Activated naive CD8-positive, alpha-beta T cell treated with anti-CD3 and anti-CD28 coated beads, Interleukin-2, amount 50 U/mL, for 24 hours (primary cell): ENCODE results near the gene KIAA0232.

Experiments
- ATAC-seq: fragments of 150-1000 bp; cut with Tn5 transposase; one replicate; pipeline ENCODE4 v1.10.0; 2021
- DNase-seq: peaks from one replicate; pipeline ENCODE4 v3.0.0; 2021
- H3K27ac Mint-ChIP-seq: one replicate; pipeline ENCODE4 v1.8.0; 2021; ENCODE audit warnings: mild to moderate bottlenecking, mixed read lengths
- H3K27me3 Mint-ChIP-seq: one replicate; pipeline ENCODE4 v1.8.0; 2021; ENCODE audit warnings: mixed read lengths
- H3K36me3 Mint-ChIP-seq: one replicate; pipeline ENCODE4 v1.8.0; 2021; ENCODE audit warnings: low read depth, mixed read lengths
- H3K4me1 Mint-ChIP-seq: one replicate; pipeline ENCODE4 v1.8.0; 2021; ENCODE audit warnings: mixed read lengths
- H3K4me3 Mint-ChIP-seq: one replicate; pipeline ENCODE4 v1.8.0; 2021; ENCODE audit warnings: mild to moderate bottlenecking, moderate library complexity, mixed read lengths
- H3K9me3 Mint-ChIP-seq: one replicate; pipeline ENCODE4 v1.8.0; 2021; ENCODE audit warnings: mixed read lengths

KIAA0232 gene

GRCh38 chr4:6875431-6875831 is 92.9 kb downstream of the KIAA0232 start:
- H3K9me3 Mint-ChIP-seq, result no peaks in the 10 kb centered on the region
- H3K27ac Mint-ChIP-seq, result no peak overlapping the region
- no peaks in the 10 kb centered on the region for H3K4me1 Mint-ChIP-seq
- no peak overlapping the region for H3K4me3 Mint-ChIP-seq
- ATAC-seq (no peak), DNase-seq (no peak)
- H3K36me3 Mint-ChIP-seq, result peaks cover 26% of the 10 kb centered on the region
- H3K27me3 Mint-ChIP-seq, result no peaks in the 10 kb centered on the region

- Mint-ChIP-seq H3K9me3 (no peaks in the 10 kb centered on the region), H3K36me3 (peaks cover 35% of the 10 kb centered on the region), H3K27ac (no peak overlapping the region), H3K4me1 (no peaks in the 10 kb centered on the region), H3K27me3 (no peaks in the 10 kb centered on the region), H3K4me3 (no peak overlapping the region)
- ATAC-seq (no peak), DNase-seq (no peak)
Measured at GRCh38 chr4:6876440-6876839, 93.9 kb downstream of the KIAA0232 start.

DNA sequence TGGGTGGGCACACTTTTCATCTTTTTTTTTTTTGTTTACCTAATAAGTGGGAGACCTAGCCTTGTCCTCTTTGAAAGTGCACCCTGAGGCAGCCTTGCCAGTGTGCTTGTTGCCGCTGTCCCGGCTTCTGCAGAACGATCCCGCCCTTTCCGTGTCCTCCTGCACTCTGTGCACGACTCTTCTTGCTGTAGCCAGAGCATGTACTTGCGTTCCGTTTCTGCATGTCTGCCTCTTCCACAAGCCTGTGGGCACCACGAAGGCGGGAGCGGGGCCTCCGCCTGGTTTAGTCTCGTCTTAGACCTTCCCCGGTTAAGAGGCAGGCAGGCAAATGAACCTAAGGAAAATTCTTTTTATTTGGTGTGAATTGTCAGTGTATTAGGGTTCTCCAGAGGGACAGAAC is 94.5 kb downstream of the KIAA0232 start:
- Mint-ChIP-seq H3K9me3 (no peaks in the 10 kb centered on the region), H3K4me1 (no peaks in the 10 kb centered on the region), H3K4me3 (no peak overlapping the region), H3K27me3 (no peaks in the 10 kb centered on the region), H3K27ac (no peak overlapping the region), H3K36me3 (peaks cover 38% of the 10 kb centered on the region)
- DNase-seq, result no peak
- ATAC-seq, result no peak

DNA sequence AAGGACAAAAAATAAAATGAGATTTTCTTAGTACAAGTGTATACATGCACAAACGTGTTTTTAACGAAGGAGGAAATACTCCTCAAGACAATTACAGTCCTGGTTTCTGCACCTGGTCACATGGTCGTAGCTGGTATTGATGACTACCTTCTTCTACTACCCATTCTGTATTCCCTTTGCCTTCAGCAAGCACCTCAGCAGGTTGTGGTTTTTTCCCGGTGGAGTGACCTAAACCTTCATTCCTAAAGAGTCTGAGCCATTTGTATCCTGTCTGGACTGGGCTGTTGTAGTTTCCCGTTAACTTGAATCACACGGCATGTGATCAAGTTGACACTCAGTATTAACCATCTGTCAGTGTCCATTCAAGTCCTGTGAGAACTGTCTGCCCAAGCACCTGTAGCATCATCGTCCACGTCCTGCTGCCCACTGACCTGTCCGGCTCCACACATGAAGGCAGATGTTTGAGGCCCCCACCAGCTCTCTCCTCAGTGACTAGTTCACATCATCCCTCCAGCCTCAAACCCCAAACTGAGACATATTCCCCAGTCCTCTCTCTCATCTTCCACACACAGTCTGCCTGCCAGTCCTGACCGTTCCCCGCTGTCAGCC is 96.0 kb downstream of the KIAA0232 start:
- no peak overlapping the region for H3K4me3 Mint-ChIP-seq
- no peaks in the 10 kb centered on the region for H3K9me3 Mint-ChIP-seq
- DNase-seq, result no peak
- no peak overlapping the region for H3K27ac Mint-ChIP-seq
- H3K27me3 Mint-ChIP-seq, result no peaks in the 10 kb centered on the region
- no peak for ATAC-seq
- H3K4me1 Mint-ChIP-seq, result no peaks in the 10 kb centered on the region
- H3K36me3 Mint-ChIP-seq, result peaks cover 39% of the 10 kb centered on the region

DNA sequence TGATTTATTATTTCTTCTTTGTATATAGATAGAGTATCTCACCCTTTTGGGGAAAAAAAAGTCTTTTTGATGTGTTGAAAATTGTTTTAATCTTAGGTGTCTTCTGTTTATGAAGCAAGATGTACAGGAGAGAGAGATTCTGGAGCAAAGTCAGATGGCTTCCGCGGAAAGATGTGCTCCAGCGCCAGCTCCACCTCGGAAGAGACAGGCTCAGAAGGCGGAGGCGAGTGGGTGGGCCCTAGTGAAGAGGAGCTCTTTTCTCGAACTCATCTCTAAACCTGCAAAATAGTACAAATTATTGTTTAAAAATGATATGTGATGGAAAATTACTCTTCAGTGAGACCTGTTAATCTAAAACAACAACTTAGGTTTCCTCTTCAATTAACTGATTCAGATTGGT is 98.2 kb downstream of the KIAA0232 start:
- DNase-seq (no peak), ATAC-seq (no peak)
- Mint-ChIP-seq H3K27me3 (no peaks in the 10 kb centered on the region), H3K4me1 (no peaks in the 10 kb centered on the region), H3K4me3 (no peak overlapping the region), H3K36me3 (peaks cover 39% of the 10 kb centered on the region), H3K27ac (no peak overlapping the region), H3K9me3 (no peaks in the 10 kb centered on the region)

DNA sequence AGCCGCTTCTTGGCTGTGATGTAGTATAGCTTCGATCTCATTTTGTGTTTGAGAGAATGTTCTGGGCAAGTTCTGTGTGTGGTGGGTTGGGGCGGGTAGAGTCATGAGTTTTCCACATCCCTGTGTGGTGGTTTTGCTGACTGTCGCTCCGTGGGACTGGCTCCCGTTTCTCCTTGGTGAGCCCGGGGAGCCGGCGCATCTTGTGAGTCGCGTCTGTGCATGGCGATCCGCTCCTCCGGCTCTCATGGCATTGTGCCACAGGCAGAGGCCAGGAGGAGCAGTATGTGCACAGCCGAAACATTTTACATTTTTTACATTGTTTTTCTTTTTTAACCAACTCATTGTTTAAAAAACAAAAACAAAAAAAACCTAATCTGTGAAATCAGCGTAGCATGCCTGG is 99.4 kb downstream of the KIAA0232 start:
- no peaks in the 10 kb centered on the region for H3K4me1 Mint-ChIP-seq
- H3K36me3 Mint-ChIP-seq, result peaks cover 37% of the 10 kb centered on the region
- DNase-seq (no peak), ATAC-seq (no peak)
- H3K4me3 Mint-ChIP-seq, result no peak overlapping the region
- no peak overlapping the region for H3K27ac Mint-ChIP-seq
- no peaks in the 10 kb centered on the region for H3K9me3 Mint-ChIP-seq
- H3K27me3 Mint-ChIP-seq, result no peaks in the 10 kb centered on the region

- no peaks in the 10 kb centered on the region for H3K27me3 Mint-ChIP-seq
- no peaks in the 10 kb centered on the region for H3K4me1 Mint-ChIP-seq
- H3K36me3 Mint-ChIP-seq, result peaks cover 21% of the 10 kb centered on the region
- no peak overlapping the region for H3K27ac Mint-ChIP-seq
- no peaks in the 10 kb centered on the region for H3K9me3 Mint-ChIP-seq
- no peak overlapping the region for H3K4me3 Mint-ChIP-seq
- no peak for ATAC-seq
- DNase-seq, result no peak
Measured at GRCh38 chr4:6884341-6884870, 101.9 kb downstream of the KIAA0232 start.

DNA sequence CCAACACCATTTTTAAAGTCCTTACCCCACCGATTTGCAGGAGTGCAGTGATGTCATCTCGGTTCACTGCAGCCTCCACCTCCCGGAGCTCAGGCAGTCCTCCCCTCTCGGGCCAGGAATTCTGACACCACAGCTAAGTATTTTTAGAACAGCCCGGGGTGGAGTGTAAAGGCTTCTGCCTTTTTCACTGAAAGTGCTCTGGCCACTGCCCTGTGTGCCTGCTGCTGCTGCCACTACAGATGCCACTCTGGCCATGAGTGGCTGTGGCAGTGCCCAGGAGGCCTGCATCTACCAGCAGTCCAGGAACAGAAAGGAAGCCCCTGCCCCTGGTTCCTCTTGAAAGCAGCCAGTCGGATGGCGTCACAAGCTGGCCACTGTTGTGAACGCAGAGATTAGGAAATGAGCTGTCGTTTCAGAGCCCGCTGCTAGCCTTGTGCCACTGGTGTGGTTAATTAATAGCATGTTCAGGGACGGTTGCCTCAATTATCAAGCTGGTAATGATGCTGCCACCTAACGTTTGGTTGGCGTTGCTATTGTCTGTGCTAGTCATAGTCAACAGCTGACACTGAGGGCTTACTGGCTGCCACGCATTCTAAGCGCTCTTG is 103.5 kb downstream of the KIAA0232 start:
- Mint-ChIP-seq H3K4me3 (no peak overlapping the region), H3K27me3 (no peaks in the 10 kb centered on the region), H3K27ac (no peak overlapping the region), H3K9me3 (no peaks in the 10 kb centered on the region), H3K36me3 (peaks cover 20% of the 10 kb centered on the region), H3K4me1 (peaks cover 7% of the 10 kb centered on the region)
- ATAC-seq, result no peak
- DNase-seq, result no peak

DNA sequence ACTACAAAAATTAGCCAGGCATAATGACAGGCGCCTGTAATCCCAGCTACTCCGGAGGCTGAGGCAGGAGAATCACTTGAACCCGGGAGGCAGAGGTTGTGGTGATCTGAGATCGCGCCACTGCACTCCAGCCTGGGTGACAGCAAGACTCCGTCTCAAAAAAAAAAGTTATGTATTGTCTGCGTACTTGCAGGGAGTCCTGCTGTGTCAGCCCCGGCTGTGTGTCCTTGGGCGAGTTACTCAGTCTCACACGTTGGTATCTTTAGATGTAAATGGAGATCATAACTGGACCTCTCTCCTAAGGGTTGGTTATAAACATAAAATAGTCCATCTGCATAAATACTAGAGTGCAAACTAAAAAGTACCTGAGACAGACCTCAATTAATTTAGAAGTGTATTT is 104.4 kb downstream of the KIAA0232 start:
- Mint-ChIP-seq H3K4me1 (peaks cover 13% of the 10 kb centered on the region), H3K36me3 (peaks cover 15% of the 10 kb centered on the region), H3K9me3 (no peaks in the 10 kb centered on the region), H3K27ac (no peak overlapping the region), H3K4me3 (no peak overlapping the region), H3K27me3 (no peaks in the 10 kb centered on the region)
- ATAC-seq, result no peak
- no peak for DNase-seq

DNA sequence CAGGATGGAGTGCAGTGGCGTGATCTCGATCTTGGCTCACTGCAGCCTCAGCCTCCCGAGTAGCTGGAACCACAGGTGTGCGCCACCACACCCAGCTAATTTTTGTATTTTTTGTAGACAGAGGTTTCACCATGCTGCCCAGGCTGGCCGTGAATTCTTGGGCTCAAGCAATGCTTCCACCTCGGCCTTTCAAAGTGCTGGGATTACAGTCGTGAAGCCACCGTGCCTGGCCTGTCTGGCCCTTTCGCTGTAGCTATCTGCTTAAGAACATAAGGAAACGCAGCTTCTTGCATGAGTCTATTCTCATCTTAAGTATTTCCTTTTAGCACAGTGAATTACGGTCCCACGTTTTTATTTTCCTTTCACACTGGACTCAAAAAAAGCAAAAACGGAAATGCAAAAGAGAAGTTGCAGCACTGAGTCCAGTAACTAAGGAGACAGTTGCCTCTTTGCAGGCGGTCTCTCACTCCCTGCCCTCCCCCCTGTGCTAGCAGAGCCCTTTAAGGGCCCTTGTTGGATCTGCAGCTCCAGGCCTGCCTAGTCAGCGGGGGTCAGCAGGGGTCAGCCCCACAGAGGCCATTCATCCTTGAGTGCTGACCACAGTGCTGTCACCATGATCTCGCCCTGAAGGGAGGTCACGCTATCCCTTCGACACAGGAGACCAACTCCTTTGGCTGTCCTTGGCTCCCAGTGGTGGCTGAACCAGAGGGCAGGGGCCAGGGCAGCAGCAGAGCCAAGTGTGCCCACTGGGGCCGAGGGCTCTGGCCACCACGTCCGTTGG is 105.3 kb downstream of the KIAA0232 start:
- no peaks in the 10 kb centered on the region for H3K9me3 Mint-ChIP-seq
- peaks cover 7% of the 10 kb centered on the region for H3K36me3 Mint-ChIP-seq
- H3K4me1 Mint-ChIP-seq, result peaks cover 21% of the 10 kb centered on the region
- H3K27me3 Mint-ChIP-seq, result no peaks in the 10 kb centered on the region
- no peak for DNase-seq
- no peak overlapping the region for H3K27ac Mint-ChIP-seq
- no peak for ATAC-seq
- H3K4me3 Mint-ChIP-seq, result no peak overlapping the region

DNA sequence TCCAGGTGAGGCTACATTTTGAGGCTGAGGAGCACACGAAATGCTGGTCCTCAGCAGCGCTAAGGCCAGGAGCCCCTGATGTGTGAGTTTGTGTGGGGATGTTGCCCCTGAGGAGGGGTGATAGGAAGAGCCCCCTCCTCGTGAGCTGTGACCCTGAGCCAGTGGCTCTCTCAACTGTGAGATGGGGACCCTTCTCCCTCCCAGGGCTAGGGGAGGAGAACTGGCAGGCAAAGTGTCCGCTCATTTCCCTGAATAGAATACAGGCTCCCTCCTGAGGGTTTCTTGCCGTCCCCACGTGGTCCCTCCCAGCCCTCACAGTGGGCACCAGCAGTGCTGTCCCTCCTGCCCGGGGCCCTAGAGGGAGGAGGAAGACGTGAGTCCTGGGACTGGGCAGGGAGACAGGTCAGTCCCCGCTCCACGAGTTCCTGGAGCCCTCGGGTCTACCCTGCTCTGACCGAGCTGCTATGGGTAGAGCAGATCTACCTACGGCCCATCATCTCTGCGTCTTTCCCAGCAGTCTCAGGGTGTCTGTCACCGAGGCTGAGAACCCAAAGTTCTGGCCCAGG is 106.1 kb downstream of the KIAA0232 start:
- no peak overlapping the region for H3K4me3 Mint-ChIP-seq
- H3K4me1 Mint-ChIP-seq, result peaks cover 25% of the 10 kb centered on the region
- DNase-seq (no peak), ATAC-seq (no peak)
- peaks cover 5% of the 10 kb centered on the region for H3K36me3 Mint-ChIP-seq
- H3K27me3 Mint-ChIP-seq, result no peaks in the 10 kb centered on the region
- no peak overlapping the region for H3K27ac Mint-ChIP-seq
- no peaks in the 10 kb centered on the region for H3K9me3 Mint-ChIP-seq

DNA sequence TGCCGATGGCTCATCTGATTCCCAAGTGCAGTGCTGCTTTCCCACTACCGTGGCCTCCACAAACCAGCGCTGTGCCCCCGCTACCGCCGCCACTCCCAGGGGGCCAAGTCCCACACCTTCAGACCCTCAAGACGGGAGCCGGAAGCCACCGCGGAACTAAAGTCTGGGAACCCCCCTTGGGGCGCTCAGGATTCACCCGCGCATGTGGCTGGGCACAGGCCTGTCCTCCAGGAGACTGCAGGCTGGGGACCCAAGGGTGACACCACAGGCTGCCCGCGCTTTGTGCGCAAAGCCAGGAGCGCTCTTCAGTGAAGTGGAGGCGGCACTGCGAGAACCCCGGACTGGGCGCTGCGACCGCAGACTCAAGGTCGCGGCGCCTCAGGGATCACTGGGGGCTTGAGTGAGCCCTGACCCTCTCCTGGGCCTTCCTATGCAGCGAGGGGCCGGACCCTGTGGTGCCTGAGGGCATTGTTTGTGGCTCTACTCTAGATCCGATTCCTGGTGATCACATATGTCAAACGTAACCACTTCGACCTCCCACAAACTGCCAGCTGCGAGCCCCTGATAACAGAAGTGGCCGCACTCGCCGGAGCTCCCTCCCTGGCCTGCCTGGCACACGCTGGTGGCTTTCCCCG is 106.7 kb downstream of the KIAA0232 start:
- ATAC-seq (no peak), DNase-seq (no peak)
- H3K36me3 Mint-ChIP-seq, result peaks cover 5% of the 10 kb centered on the region
- H3K9me3 Mint-ChIP-seq, result no peaks in the 10 kb centered on the region
- peaks cover 28% of the 10 kb centered on the region for H3K4me1 Mint-ChIP-seq
- no peak overlapping the region for H3K27ac Mint-ChIP-seq
- H3K27me3 Mint-ChIP-seq, result no peaks in the 10 kb centered on the region
- no peak overlapping the region for H3K4me3 Mint-ChIP-seq

- Mint-ChIP-seq H3K4me1 (peaks cover 28% of the 10 kb centered on the region), H3K4me3 (no peak overlapping the region), H3K36me3 (peaks cover 5% of the 10 kb centered on the region), H3K27me3 (no peaks in the 10 kb centered on the region), H3K27ac (no peak overlapping the region), H3K9me3 (no peaks in the 10 kb centered on the region)
- ATAC-seq (no peak), DNase-seq (no peak)
Measured at GRCh38 chr4:6889736-6890324, 107.3 kb downstream of the KIAA0232 start.

DNA sequence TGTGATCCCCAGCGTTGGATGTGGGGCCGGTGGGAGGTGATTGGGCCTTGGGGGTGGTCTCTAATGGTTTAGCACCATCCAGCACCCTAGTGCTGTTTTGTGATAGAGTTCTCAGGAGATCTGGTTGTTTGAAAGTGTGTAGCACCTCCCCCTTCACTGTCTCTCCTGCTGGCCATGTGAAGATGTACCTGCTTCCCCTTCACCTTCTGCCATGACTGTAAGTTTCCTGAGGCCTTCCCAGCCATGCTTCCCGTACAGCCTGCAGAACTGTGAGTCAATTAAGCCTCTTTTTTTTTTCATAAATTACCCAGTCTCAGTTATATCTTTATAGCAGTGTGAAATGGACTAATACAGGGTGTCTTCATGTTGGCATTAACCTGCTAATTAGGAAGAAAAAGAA is 107.8 kb downstream of the KIAA0232 start:
- no peak overlapping the region for H3K27ac Mint-ChIP-seq
- no peak overlapping the region for H3K4me3 Mint-ChIP-seq
- H3K9me3 Mint-ChIP-seq, result no peaks in the 10 kb centered on the region
- H3K4me1 Mint-ChIP-seq, result peaks cover 30% of the 10 kb centered on the region
- H3K27me3 Mint-ChIP-seq, result no peaks in the 10 kb centered on the region
- DNase-seq (no peak), ATAC-seq (no peak)
- H3K36me3 Mint-ChIP-seq, result peaks cover 5% of the 10 kb centered on the region
